GM21786 (cell line): ENCODE measurements around the gene LAMP1.
"Not testable (repeated sequence)": the region's sequence is repeated elsewhere in the genome, so short reads cannot be mapped to it uniquely, and the experiment has no call there.

Source experiments
- ATAC-seq: cut with Tn5 transposase; IDR thresholded peaks from one replicate; pipeline ENCODE4 v1.9.1; 2021; ENCODE audit not compliant: unreplicated experiment

LAMP1 gene

GRCh38 chr13:113354831-113355610 lies 58.0 kb downstream of the LAMP1 start:
- no peak for ATAC-seq

GRCh38 chr13:113355621-113356020 lies 58.6 kb downstream of the LAMP1 start:
- no peak for ATAC-seq

DNA sequence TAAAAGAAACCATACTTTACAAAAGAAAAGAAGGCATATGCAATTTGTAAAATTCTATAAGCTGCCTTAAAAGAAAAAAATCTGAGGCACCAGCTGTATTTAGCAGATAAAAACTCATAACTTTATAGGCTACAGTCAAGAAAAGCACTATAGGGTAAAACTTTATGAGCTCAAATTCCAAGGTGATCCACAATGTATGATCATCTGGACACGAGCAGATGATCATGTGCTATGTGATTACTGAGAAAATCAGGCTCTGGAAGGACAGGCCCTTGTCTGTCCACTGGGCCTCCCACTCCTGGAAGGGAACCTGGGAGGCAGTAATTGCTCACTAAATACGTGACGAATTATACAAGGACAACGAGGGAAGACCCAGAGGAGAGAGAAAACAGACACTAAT lies 59.6 kb downstream of the LAMP1 start:
- no peak for ATAC-seq

GRCh38 chr13:113357529-113357928 lies 60.5 kb downstream of the LAMP1 start:
- ATAC-seq = no peak

- no peak for ATAC-seq
Observed at GRCh38 chr13:113358653-113359190, 61.7 kb downstream of the LAMP1 start.

- no peak for ATAC-seq
Observed at GRCh38 chr13:113359571-113359970, 62.5 kb downstream of the LAMP1 start.

DNA sequence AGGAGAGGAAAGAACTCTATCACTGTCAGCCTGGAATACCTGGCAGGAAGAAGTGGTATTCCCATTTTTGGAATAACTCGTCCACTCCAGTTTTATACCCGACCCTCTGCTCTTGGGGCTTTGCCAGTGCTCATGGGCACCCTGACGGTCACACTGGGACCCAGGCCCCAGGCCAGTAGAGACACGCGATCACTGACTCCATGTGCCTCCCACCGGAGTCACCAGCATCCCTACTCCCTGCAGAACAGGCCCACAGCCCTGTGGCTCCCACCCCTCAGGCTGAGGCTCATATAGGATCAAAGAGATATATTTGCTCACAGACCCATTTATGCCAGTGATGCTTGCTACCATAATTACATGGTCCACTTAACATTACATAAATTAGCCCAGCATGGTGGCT lies 63.4 kb downstream of the LAMP1 start:
- ATAC-seq = no peak

GRCh38 chr13:113361406-113361805 lies 64.4 kb downstream of the LAMP1 start:
- ATAC-seq = no peak

DNA sequence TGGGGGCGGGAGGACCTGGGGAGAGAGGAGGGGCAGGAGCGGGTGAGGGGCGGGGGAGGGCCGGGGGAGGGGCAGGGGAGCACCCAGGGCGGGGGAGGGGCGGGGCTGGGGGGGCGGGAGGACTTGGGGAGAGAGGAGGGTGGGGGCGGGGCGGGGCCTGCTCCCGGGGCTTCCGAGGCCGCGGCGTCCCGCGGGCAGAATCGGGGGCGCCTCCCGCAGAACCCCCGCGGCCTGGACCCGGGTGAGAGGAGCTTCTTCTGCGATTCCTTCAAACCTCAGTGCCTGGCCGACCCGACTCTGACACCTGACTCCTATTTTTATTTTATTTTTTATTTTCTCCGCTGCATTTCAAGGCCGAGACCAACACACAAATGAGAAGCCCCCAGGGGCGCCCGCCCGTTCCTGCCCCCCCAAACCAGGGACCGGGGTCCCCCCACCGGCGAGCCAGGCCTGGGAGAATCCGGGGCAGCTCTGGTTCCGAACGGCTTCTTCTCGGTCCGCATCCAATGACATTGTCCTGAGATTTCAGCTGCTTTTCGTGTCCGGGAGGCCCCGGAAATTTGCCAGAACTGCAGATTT lies 67.4 kb downstream of the LAMP1 start:
- no peak for ATAC-seq

DNA sequence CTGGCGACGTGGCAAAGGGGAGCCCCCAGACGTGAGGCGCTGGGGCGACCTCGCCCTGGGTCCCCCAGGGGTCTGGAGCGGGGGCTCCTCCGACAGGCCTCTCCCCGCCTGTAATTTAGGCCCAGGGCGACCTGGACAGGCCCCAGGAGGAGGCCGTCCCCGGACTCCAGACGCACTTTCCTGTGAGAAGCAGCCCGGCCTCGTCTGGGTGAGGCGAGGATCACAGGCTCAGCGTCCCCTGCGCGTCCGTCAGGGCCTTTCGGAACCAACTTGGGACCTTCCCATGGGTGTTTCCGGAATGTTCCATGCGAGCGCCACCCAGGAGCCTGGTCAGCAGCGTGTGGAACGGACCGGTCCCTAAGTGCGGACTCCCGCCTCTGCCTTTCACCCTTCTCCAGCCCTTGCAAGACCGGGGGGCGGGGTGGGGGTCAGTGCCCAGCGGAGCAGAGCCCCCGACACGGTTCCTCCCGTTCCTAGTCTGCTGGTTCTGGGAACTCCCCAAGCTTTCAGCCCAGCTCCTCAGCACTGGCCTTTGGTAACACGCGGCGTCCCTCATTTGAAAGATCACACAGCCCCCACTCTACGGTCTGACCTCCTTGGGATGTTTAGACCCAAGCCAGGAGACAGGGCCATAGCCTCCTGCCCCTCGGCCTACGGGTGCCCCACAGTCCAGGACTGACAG lies 68.0 kb downstream of the LAMP1 start:
- no peak for ATAC-seq

DNA sequence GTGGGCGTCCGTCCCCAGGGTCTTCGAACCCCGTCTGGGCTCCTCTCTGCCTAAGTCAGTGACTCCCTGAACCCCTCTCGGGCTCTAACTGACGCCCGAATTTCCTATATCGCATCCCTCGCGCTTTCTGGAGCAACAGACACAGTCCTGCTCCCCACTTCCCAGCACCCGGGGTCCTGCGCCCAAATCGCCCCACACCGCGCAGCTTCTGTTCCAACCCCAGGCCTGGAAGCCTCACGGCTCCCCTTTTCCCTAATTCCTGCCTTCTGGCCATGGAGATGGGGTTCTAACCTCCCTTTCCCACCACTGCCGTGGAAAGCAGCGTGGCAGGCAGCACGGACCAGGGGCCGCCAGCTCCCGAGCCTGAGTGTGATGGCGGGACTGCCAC lies 68.5 kb downstream of the LAMP1 start:
- no peak for ATAC-seq

GRCh38 chr13:113365971-113366588 lies 69.0 kb downstream of the LAMP1 start:
- no peak for ATAC-seq

- ATAC-seq = no peak
Observed at GRCh38 chr13:113367020-113367560, 70.1 kb downstream of the LAMP1 start.

GRCh38 chr13:113367771-113368170 lies 70.7 kb downstream of the LAMP1 start:
- no peak for ATAC-seq

DNA sequence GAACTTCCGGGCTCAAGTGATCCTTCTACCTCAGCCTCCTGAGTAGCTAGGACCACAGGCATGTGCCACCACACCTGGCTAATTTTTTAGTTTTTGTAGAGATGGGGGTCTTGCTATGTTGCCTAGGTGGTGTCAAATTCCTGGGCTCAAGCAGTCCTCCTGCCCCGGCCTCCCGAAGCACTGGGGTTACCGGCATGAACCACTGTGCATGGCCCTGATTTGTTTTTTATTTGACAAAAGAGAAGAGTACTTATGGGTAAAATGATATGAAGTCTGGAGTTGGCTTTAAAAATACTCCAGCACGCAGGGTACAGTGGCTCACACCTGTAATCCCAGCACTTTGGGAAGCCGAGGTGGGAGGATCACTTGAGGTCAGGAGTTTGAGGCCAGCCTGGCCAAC lies 71.3 kb downstream of the LAMP1 start:
- ATAC-seq = not testable (repeated sequence)

DNA sequence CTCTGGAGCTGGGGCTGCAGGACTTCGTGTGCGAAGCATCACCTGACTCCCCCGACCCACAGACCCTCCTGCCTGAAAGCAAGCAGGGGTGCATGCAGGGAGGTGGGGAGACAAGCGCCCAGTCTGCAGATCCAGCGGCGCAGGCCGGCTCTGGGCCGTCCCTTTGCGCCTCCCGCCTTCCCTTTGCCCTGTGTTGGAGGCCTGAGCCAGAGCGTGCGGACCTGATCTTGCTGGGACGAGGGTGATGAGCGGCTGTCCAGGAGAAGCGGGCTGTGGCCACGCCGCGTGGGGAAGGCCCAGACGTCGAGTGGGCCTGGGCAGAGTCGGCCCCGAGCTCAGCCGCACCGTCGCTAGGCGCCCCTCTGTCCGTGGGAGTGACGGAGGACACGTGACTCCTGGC lies 72.2 kb downstream of the LAMP1 start:
- no peak for ATAC-seq

DNA sequence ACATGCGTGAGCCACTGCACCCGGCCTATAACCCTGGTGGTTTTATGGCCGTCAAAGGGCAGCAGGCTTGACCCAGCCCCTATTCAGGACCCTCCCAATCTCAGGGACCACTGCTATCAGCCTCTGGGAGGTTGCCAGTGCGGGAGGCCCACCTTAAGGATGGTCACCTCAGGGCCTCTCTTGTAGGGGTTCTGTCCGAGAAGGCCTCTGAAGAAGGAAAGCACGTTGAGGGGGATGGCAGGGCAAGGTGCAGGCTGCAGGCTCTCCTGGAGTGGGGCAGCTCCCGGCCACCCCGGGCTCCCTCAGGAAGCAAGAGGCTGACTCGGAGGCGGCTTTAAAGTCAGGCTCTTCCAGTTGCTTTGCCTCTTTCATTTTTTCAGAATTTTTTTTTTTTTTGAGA lies 72.8 kb downstream of the LAMP1 start:
- ATAC-seq = no peak

- ATAC-seq = no peak
Observed at GRCh38 chr13:113371061-113371460, 74.0 kb downstream of the LAMP1 start.

DNA sequence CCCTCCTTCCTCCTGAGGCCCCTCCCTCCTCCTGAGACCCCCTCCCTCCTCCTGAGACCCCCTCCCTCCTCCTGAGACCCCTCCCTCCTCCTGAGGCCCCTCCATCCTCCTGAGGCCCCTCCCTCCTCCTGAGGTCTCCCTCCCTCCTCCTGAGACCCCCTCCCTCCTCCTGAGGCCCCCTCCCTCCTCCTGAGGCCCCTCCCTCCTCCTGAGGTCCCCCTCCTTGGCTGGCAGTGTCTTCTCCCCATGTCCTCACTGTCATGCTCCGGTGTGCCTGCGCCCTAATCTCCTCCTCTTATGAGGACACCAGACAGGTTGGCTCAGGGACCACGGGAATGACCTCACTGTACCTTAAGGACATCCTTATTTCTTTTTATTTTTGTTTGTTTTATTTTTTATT lies 74.7 kb downstream of the LAMP1 start:
- ATAC-seq = not testable (repeated sequence)
